GM13976 (cell line): ENCODE data around the gene DUSP2.

ENCODE experiments used
- DNase-seq: peaks from one replicate; pipeline ENCODE4 v3.0.0; 2012; ENCODE audit warnings: low spot score
- CTCF ChIP-seq: IDR thresholded peaks from 2 replicates; pipeline ENCODE4 v1.5.1; 2012; ENCODE audit warnings: borderline replicate concordance, mild to moderate bottlenecking; ENCODE audit not compliant: insufficient read depth; ENCODE audit errors: extremely low read depth, missing control alignments, control extremely low read depth
- in situ Hi-C: fragments of 300-500 bp; cut with MboI; formaldehyde crosslinking; loops from one replicate; pipeline ENCODE4 v1.12.0; 2022; ENCODE audit warnings: low sequenced_read_pairs, mixed read lengths, inconsistent platforms; ENCODE audit not compliant: unreplicated experiment

The DUSP2 gene

GRCh38 chr2:96145036-96145847 lies at the start of gene DUSP2:
Gene DUSP2, minus strand, starts transcription at chr2:96145440. Its CDS starts 86 bp downstream, at chr2:96145354.
- no peak for TF ChIP-seq CTCF

GRCh38 chr2:96191937-96192670 lies 46.9 kb upstream of the DUSP2 start:
- no peak for TF ChIP-seq CTCF
- in situ Hi-C loops: no loop called here
- no peak for DNase-seq

More at GRCh38 chr2:96145036-96145847, at the start of gene DUSP2:
- DNase-seq: peak; percentile 97
- in situ Hi-C loops: no loop called here

GRCh38 chr2:96188821-96189526 lies 43.7 kb upstream of the DUSP2 start:
- no peak for TF ChIP-seq CTCF
- in situ Hi-C loops: no loop called here
- DNase-seq: no peak

GRCh38 chr2:96186562-96186961 lies 41.3 kb upstream of the DUSP2 start:
- TF ChIP-seq CTCF: no peak
- in situ Hi-C loops: no loop called here
- no peak for DNase-seq

- in situ Hi-C loops: no loop called here
- DNase-seq: no peak
- no peak for TF ChIP-seq CTCF
These were observed 40.3 kb upstream of the DUSP2 start for GRCh38 chr2:96185516-96185915.

GRCh38 chr2:96184989-96185388 lies 39.7 kb upstream of the DUSP2 start:
- TF ChIP-seq CTCF: no peak
- in situ Hi-C loops: no loop called here
- DNase-seq: no peak
